IPS DF 6.9 (cell line): ENCODE data around the gene RNF44.

Source experiments
- DNase-seq: peaks from one replicate; pipeline ENCODE4 v3.0.0-alpha.2; 2013; ENCODE audit warnings: low read depth, low spot score
- H3K27ac ChIP-seq: one replicate; pipeline ENCODE4 v1.5.1; 2013; ENCODE audit warnings: low read length, control low read depth
- H3K27me3 ChIP-seq: 2 replicates; pipeline ENCODE4 v1.6.1; 2013; ENCODE audit warnings: mild to moderate bottlenecking, low read length; ENCODE audit not compliant: control insufficient read depth, insufficient read depth
- H3K36me3 ChIP-seq: 2 replicates; pipeline ENCODE4 v1.6.1; 2013; ENCODE audit warnings: low read length; ENCODE audit not compliant: control insufficient read depth, insufficient read depth
- H3K4me1 ChIP-seq: 2 replicates; pipeline ENCODE4 v1.6.1; 2013; ENCODE audit warnings: low read length; ENCODE audit not compliant: control insufficient read depth, insufficient read depth
- H3K4me3 ChIP-seq: 2 replicates; pipeline ENCODE4 v1.5.1; 2013; ENCODE audit warnings: mild to moderate bottlenecking, low read length
- H3K9me3 ChIP-seq: 2 replicates; pipeline ENCODE4 v1.6.1; 2013; ENCODE audit warnings: low read length, inconsistent platforms; ENCODE audit not compliant: control insufficient read depth, insufficient read depth
- WGBS: extraction: QIAGEN DNeasy Blood & Tissue Kit; methylation state at CpG from one replicate; pipeline ENCODE4 v1.1.7; 2013; ENCODE audit warnings: mixed read lengths, missing lambda C conversion rate; ENCODE audit not compliant: insufficient read length, insufficient coverage; 5-methylcytosine and 5-hydroxymethylcytosine counted together

RNF44 gene

GRCh38 chr5:176519810-176520720 lies 17.1 kb downstream of the RNF44 start:
- Histone ChIP-seq H3K4me3 (no peak overlapping the region), H3K27ac (no peak overlapping the region), H3K9me3 (no peaks in the 10 kb centered on the region), H3K4me1 (no peaks in the 10 kb centered on the region), H3K27me3 (no peaks in the 10 kb centered on the region), H3K36me3 (no peaks in the 10 kb centered on the region)
- no peak for DNase-seq
- no CpG with 5 or more reads among the region's 16 CpGs for WGBS

DNA sequence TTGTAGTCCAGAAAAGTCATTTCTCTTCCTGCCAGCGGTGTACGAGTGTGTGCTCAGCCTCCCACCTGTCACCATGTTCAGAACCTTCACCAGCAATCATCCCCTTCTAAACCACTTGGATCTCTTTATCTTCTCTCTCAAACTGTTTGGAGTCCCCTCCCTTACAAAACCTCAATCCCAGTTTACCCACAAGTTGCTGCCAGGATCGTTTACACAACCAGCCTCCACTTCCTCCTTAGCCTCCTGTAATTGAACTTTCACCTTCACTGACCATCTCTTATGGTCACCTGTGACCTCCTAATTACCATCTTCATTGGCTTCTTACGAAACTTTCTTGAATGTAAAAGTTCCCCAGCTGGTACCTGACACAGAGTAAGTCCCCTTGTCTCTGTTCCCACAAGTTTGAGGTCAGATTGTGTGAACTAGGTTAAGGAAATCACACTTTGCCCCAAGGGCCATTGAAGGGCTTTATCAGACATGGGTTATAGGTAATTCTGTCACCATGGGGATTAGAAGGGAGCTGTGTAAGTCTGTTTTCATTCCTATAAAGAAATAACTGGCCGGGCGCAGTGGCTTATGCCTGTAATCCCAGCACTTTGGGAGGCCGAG lies 20.0 kb downstream of the RNF44 start:
- no peaks in the 10 kb centered on the region for H3K4me1 ChIP-seq
- no peak for DNase-seq
- no peaks in the 10 kb centered on the region for H3K27me3 ChIP-seq
- H3K9me3 ChIP-seq: no peaks in the 10 kb centered on the region
- H3K27ac ChIP-seq: no peak overlapping the region
- no CpG with 5 or more reads among the region's 7 CpGs for WGBS
- H3K4me3 ChIP-seq: no peak overlapping the region
- H3K36me3 ChIP-seq: no peaks in the 10 kb centered on the region

GRCh38 chr5:176515396-176515795 lies 21.8 kb downstream of the RNF44 start:
- WGBS: no CpG with 5 or more reads among the region's 4 CpGs
- no peaks in the 10 kb centered on the region for H3K27me3 ChIP-seq

DNA sequence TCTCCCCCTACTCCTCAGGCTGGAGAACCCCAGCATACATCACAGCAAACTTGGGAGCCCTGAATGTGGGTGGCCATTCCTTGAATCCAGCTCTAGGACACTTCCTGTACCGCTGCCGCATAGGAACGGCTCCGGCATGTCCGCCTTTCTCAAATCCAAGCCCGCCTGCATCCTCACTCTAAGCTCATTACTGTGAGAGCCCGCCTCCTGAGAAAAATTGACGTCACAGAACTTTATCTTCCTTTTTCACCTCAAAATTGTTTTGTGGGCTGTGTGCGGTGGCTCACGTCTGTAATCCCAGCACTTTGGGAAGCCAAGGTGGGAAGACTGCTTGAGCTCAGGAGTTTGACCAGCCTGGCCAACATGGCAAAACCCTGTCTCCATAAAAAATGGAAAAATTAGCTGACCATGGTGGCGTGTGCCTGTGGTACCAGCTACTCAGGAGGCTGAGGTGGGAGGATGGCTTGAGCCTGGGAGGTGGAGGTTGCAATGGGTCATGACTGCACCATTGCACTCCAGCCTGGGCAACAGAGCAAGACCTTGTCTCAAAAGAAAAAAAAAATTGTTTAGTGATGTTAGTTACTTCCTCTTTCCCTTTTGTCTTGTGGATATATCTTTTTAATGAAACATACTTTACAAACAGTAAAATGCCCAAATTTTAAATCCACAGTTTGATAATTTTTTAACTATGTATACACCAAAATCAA lies 22.8 kb downstream of the RNF44 start:
- no peaks in the 10 kb centered on the region for H3K27me3 ChIP-seq
- H3K4me1 ChIP-seq: no peaks in the 10 kb centered on the region
- no peaks in the 10 kb centered on the region for H3K36me3 ChIP-seq
- H3K27ac ChIP-seq: no peak overlapping the region
- no peak for DNase-seq
- no CpG with 5 or more reads among the region's 11 CpGs for WGBS
- no peaks in the 10 kb centered on the region for H3K9me3 ChIP-seq
- H3K4me3 ChIP-seq: no peak overlapping the region

More at GRCh38 chr5:176515396-176515795, 21.8 kb downstream of the RNF44 start:
- Histone ChIP-seq H3K4me3 (no peak overlapping the region), H3K36me3 (no peaks in the 10 kb centered on the region), H3K4me1 (no peaks in the 10 kb centered on the region), H3K27ac (no peak overlapping the region), H3K9me3 (no peaks in the 10 kb centered on the region)
- DNase-seq: no peak

DNA sequence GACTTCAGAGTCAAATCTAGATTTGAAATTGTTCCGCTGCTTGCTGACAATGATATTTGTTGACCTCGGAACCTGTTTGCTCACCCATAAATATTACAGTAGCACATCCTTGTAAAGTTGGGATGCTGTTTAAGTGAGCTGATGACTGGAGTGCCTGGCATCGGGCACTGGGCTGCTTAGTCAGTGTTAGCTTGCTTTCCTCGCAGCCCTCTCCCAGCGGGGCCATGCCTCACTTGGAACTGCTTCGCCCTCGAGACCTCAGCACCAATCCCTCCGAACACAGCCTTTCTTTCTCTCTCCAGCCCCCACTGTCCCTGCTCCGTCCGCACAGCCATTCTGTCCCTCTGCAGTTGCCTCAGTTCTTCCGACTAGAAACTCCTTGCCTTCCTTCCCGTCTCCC lies 23.4 kb downstream of the RNF44 start:
- Histone ChIP-seq H3K4me1 (no peaks in the 10 kb centered on the region), H3K4me3 (no peak overlapping the region), H3K36me3 (no peaks in the 10 kb centered on the region), H3K27me3 (no peaks in the 10 kb centered on the region), H3K9me3 (no peaks in the 10 kb centered on the region), H3K27ac (no peak overlapping the region)
- WGBS: no CpG with 5 or more reads among the region's 12 CpGs
- DNase-seq: no peak

DNA sequence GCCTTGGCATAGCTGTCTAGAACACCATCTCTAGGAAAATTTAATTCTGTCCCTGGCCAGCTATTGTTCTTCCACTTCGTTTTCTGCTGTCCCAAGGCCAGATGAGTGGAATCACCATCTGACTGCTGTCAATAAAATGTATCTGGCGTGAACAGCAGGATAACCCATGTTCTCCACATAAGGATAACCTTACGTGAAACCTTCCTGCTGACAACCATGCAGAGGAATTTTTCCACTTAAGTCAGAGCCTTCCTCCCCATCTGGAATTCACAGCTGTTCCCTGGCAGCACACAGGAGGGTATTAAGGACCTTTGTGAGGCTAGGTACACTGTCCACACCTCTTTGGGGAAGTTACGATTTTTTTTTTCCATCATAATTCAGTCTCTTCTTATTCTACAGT lies 28.6 kb downstream of the RNF44 start:
- Histone ChIP-seq H3K27ac (no peak overlapping the region), H3K4me1 (no peaks in the 10 kb centered on the region), H3K9me3 (no peaks in the 10 kb centered on the region), H3K36me3 (peaks cover 9% of the 10 kb centered on the region; the same call in 1 of the 2 replicates), H3K27me3 (no peaks in the 10 kb centered on the region), H3K4me3 (no peak overlapping the region)
- no CpG with 5 or more reads among the region's 4 CpGs for WGBS
- no peak for DNase-seq

DNA sequence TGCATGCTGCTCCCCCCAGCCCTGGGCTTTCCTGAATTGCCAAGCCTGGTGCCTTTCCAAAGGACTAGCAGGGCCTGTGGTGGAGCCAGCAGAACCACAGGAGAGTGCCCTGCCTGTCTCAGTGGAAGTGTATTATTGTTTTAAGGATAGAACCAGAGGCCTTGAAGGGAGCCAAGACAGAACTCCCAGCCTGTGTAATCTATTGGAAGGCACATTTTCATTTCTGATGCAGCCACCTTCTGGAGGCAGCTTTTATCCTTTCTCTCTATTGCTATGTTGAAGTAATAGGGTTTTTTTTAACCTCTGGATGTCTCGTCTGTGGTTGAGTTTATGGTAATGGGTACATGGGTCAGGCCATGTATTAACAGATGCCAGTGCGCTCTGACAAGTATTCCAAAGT lies 29.3 kb downstream of the RNF44 start:
- H3K36me3 ChIP-seq: peaks cover 9% of the 10 kb centered on the region; the same call in 1 of the 2 replicates
- no CpG with 5 or more reads among the region's 2 CpGs for WGBS

DNA sequence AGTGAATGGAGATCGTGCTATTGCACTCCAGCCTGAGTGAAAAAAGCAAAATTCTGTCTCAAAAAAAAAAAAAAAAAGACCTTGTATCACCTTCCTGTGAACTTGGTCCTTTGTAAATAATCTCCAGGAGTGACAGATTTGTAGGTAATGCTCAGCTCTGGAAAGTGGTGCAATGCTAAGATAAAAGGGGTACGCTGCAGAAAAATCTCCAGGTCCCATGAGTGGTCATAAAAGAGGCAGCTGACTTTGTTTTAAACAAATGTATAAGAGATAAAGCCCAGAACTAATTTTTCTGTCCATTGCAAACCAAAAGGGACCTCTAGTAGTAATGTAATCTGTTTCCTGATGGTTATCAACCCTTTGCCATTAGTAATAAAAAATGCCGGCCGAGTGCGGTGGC lies 33.7 kb downstream of the RNF44 start:
- WGBS: no CpG with 5 or more reads among the region's 5 CpGs
- peaks cover 18% of the 10 kb centered on the region; the same call in 1 of the 2 replicates for H3K36me3 ChIP-seq
- DNase-seq: no peak
- no peak overlapping the region for H3K4me3 ChIP-seq
- H3K27me3 ChIP-seq: no peaks in the 10 kb centered on the region
- H3K4me1 ChIP-seq: no peaks in the 10 kb centered on the region
- no peaks in the 10 kb centered on the region for H3K9me3 ChIP-seq
- no peak overlapping the region for H3K27ac ChIP-seq

More for the DNA sequence above, 29.3 kb downstream of the RNF44 start:
- Histone ChIP-seq H3K27ac (no peak overlapping the region), H3K4me3 (no peak overlapping the region), H3K9me3 (no peaks in the 10 kb centered on the region), H3K27me3 (no peaks in the 10 kb centered on the region), H3K4me1 (no peaks in the 10 kb centered on the region)
- no peak for DNase-seq

GRCh38 chr5:176501333-176501732 lies 35.9 kb downstream of the RNF44 start:
- H3K4me1 ChIP-seq: no peaks in the 10 kb centered on the region
- H3K27ac ChIP-seq: no peak overlapping the region
- H3K36me3 ChIP-seq: peaks cover 11% of the 10 kb centered on the region; the same call in 1 of the 2 replicates
- WGBS: no CpG with 5 or more reads among the region's 1 CpG
- no peak for DNase-seq
- no peaks in the 10 kb centered on the region for H3K27me3 ChIP-seq
- H3K9me3 ChIP-seq: no peaks in the 10 kb centered on the region
- no peak overlapping the region for H3K4me3 ChIP-seq

- DNase-seq: no peak
- H3K27me3 ChIP-seq: no peaks in the 10 kb centered on the region
- peaks cover 12% of the 10 kb centered on the region; the same call in 1 of the 2 replicates for H3K36me3 ChIP-seq
- no peak overlapping the region for H3K27ac ChIP-seq
- H3K4me1 ChIP-seq: no peaks in the 10 kb centered on the region
- WGBS: no CpG with 5 or more reads among the region's 3 CpGs
- H3K4me3 ChIP-seq: no peak overlapping the region
- no peaks in the 10 kb centered on the region for H3K9me3 ChIP-seq
Measured at GRCh38 chr5:176500511-176500910, 36.7 kb downstream of the RNF44 start.
